HS-5 (cell line): ENCODE measurements around the gene ZNF324B.
"Not testable (repeated sequence)": the region's sequence is repeated elsewhere in the genome, so short reads cannot be mapped to it uniquely, and the experiment has no call there.

Source experiments
- DNase-seq: peaks from one replicate; pipeline ENCODE4 v3.0.0-alpha.2; 2012; ENCODE audit warnings: low read depth

Gene ZNF324B

GRCh38 chr19:58455306-58455705 lies 3.9 kb downstream of the ZNF324B start:
- no peak for DNase-seq

GRCh38 chr19:58456111-58456510 lies 4.7 kb downstream of the ZNF324B start:
- DNase-seq = no peak

GRCh38 chr19:58460039-58460438 lies 8.6 kb downstream of the ZNF324B start:
- DNase-seq = no peak

- DNase-seq = no peak
Observed at GRCh38 chr19:58466089-58466759, 14.8 kb downstream of the ZNF324B start.

GRCh38 chr19:58466760-58467589 lies 15.6 kb downstream of the ZNF324B start, which contains the start of gene ZNF324:
ZNF324 (plus strand) TSS chr19:58467080; CDS start chr19:58469186, 2,106 bp downstream.
- peak; percentile 36 for DNase-seq

DNA sequence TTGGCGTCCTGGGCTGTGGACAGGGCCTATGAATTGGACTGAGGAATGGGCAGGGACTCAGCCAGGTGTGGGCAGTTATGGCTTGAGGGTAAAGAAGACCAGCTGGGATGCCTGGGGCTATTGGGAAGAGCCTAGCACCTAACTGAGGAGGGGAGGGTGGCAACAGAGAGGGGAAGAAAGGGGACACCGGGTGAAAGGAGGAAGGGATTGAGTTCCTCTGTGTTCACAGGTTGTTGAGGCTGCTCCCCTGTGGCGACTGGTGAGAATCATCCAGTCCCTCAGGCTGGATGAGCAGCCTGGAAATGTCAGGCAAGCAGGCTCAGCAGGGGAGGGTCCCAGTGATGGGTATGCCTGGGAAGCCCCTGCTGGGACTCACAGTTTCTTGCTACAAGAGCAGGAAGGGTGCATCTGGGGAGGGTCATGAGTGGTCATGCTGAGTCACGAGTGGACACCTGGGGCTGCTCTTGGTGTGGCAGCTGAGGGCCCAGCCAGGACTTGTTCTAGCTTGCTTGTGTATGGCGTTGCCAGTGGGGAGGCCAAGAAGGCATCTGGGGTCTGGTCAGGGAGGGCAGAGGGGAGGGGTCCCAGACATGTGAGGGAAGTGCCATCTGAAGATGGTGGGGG lies 16.9 kb downstream of the ZNF324B start:
- no peak for DNase-seq

- DNase-seq = no peak
Observed at GRCh38 chr19:58469241-58470013, 18.0 kb downstream of the ZNF324B start.

- not testable (repeated sequence) for DNase-seq
Observed at GRCh38 chr19:58470837-58471543, 19.6 kb downstream of the ZNF324B start.

GRCh38 chr19:58471736-58472135 lies 20.3 kb downstream of the ZNF324B start:
- no peak for DNase-seq

DNA sequence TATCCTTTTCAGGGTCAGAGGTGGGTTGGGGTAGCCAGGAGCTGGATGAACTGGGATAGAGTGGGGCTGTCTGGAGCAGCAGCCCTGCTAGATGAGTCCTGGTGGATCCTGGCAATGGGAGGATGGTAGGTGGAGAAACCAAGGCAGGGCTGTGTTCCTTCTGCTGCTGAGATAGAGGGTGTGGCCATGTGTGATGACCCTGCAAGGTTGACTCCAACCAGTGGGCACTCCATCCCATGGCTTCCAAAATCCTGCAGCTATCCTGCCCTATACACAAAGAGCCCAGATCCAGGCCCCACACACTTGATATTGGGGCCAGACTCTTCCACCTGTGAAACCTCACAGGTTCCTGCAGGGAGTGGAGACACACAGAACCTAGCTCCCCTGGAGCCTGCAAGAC lies 22.4 kb downstream of the ZNF324B start:
- no peak for DNase-seq

- DNase-seq = no peak
Observed at GRCh38 chr19:58474291-58474996, 23.0 kb downstream of the ZNF324B start.

DNA sequence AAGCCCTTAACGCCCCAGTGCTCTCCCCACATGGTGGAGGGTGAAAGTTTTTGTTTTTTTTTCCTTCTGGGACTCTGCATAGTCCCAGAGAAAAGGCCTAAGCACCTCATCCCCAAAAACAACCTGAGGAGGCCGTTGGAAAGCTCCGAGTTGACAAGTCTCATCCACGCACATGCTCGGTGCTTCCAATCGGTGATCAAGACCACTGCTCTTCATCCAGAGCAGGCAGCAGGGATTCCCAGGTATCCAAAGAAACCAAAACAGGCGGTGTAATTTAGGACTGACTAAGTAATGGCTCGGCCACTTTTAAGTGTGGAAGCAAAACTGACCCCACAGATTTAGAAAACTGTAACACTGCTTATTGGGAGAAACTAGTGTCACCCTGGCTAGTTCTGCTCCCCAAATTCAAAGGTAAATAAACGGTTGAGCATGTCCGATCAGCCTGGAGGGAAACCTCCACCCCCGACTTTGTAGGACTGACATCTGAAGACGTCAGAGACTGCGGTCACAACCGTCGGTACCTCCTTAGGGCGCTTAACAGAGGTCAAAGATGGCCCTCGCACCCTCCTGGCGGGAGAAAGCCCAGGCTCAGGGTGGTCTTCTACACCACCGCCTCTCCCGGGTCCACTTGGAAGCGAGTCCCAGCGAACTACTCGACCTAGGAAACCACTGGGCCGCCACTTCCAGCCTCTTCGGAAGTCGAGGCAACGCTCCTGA lies 23.7 kb downstream of the ZNF324B start:
- DNase-seq = no peak

GRCh38 chr19:58475714-58476497 lies 24.5 kb downstream of the ZNF324B start, which contains the start of gene ZNF446:
ZNF446 (plus strand) TSS chr19:58476352; CDS start chr19:58477219, 867 bp downstream.
- peak; percentile 79 for DNase-seq

GRCh38 chr19:58476498-58477015 lies 25.1 kb downstream of the ZNF324B start:
- no peak for DNase-seq

DNA sequence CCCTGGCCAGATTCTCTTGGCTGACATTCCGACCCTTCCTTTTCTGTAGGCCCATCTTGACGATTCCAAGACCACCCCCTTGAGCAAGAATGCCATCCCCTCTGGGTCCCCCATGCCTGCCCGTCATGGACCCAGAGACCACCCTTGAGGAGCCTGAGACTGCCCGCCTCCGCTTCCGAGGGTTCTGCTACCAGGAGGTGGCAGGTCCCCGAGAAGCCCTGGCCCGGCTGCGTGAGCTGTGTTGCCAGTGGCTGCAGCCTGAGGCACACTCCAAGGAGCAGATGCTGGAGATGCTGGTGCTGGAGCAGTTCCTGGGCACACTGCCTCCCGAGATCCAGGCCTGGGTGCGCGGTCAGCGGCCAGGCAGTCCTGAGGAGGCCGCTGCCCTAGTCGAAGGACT lies 25.7 kb downstream of the ZNF324B start:
- no peak for DNase-seq

GRCh38 chr19:58477871-58478270 lies 26.4 kb downstream of the ZNF324B start:
- DNase-seq = no peak

DNA sequence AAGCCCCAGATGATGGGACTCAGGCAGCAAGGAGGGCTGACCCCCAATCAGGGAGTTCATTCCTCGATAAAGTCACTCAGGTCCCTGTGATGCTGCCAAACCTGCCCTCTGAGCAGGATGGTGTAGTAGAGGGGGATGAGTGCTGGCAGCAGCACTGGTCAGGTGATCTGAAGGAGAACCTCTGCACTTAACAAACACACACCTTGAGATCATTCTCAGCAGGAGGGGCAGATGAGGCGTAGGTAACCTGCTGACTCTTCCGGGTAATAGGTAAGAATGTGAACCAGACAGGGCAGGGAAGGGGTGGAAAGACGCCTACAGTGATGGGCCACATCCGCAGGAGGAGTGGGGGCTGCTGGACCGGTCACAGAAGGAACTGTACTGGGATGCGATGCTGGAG lies 27.9 kb downstream of the ZNF324B start:
- DNase-seq = no peak

- DNase-seq = no peak
Observed at GRCh38 chr19:58479736-58480480, 28.5 kb downstream of the ZNF324B start.
